GM23338 (cell line): ENCODE results near the gene MBD5. TPM values are rescaled to one million over a fixed set of nuclear protein-coding genes. Genes with fewer than 3 reads are reported as not detected.

Source experiments
- ATAC-seq: fragments of 200-7000 bp; cut with Tn5 transposase; 3 replicates; pipeline ENCODE4 v1.9.1; 2020
- DNase-seq: peaks from one replicate; pipeline ENCODE4 v3.0.0-alpha.2; 2015; ENCODE audit warnings: low spot score
- H2AFZ ChIP-seq: fragments of 200-600 bp; sonication (generic); 2 replicates; pipeline ENCODE4 v1.8.0; 2016; ENCODE audit warnings: antibody characterized with exemption, mild to moderate bottlenecking, moderate library complexity
- H3F3A ChIP-seq: fragments of 200-600 bp; sonication (generic); replicated peaks from 2 replicates; pipeline ENCODE4 v1.8.0; 2017; ENCODE audit warnings: antibody characterized with exemption, mixed run types, low read depth
- H3K27ac ChIP-seq: fragments of 200-600 bp; sonication (generic); 2 replicates; pipeline ENCODE4 v1.6.1; 2016; ENCODE audit warnings: low read depth
- H3K27me3 ChIP-seq: fragments of 200-600 bp; sonication (generic); 2 replicates; pipeline ENCODE4 v1.8.0; 2016; ENCODE audit warnings: mild to moderate bottlenecking, mixed run types, moderate library complexity; ENCODE audit not compliant: insufficient read depth
- H3K36me3 ChIP-seq: fragments of 200-600 bp; sonication (generic); 2 replicates; pipeline ENCODE4 v1.8.0; 2016; ENCODE audit warnings: mild to moderate bottlenecking; ENCODE audit not compliant: insufficient read depth
- H3K4me1 ChIP-seq: fragments of 200-600 bp; sonication (generic); 2 replicates; pipeline ENCODE4 v1.8.0; 2016; ENCODE audit warnings: mild to moderate bottlenecking, moderate library complexity; ENCODE audit not compliant: insufficient read depth
- H3K4me2 ChIP-seq: fragments of 200-600 bp; sonication (generic); 2 replicates; pipeline ENCODE4 v1.7.1; 2017; ENCODE audit warnings: mixed run types
- H3K4me3 ChIP-seq: fragments of 200-600 bp; sonication (generic); 2 replicates; pipeline ENCODE4 v1.6.1; 2016; ENCODE audit warnings: mixed run types
- H3K79me2 ChIP-seq: fragments of 200-600 bp; sonication (generic); replicated peaks from 2 replicates; pipeline ENCODE4 v1.8.0; 2017; ENCODE audit warnings: mild to moderate bottlenecking; ENCODE audit not compliant: insufficient read depth
- H3K9me2 ChIP-seq: fragments of 200-600 bp; sonication (generic); 2 replicates; pipeline ENCODE4 v1.8.0; 2017; ENCODE audit not compliant: insufficient read depth
- H4K20me1 ChIP-seq: fragments of 200-600 bp; sonication (generic); replicated peaks from 2 replicates; pipeline ENCODE4 v1.8.0; 2017; ENCODE audit warnings: mild to moderate bottlenecking; ENCODE audit not compliant: insufficient read depth
- H3K27ac Mint-ChIP-seq: 2 replicates; pipeline ENCODE4 v1.8.0; 2020; ENCODE audit warnings: inconsistent platforms, mild to moderate bottlenecking, moderate library complexity, mixed read lengths
- H3K27me3 Mint-ChIP-seq: 3 replicates; pipeline ENCODE4 v1.8.0; 2022; ENCODE audit warnings: low read depth, mild to moderate bottlenecking, moderate library complexity, mixed read lengths, inconsistent platforms; ENCODE audit not compliant: insufficient read depth, poor library complexity
- H3K36me3 Mint-ChIP-seq: 3 replicates; pipeline ENCODE4 v1.8.0; 2021; ENCODE audit warnings: low read depth, mild to moderate bottlenecking, inconsistent platforms, moderate library complexity, mixed read lengths
- H3K4me1 Mint-ChIP-seq: 3 replicates; pipeline ENCODE4 v1.8.0; 2020; ENCODE audit warnings: mild to moderate bottlenecking, inconsistent platforms, mixed read lengths
- H3K4me3 Mint-ChIP-seq: 3 replicates; pipeline ENCODE4 v1.8.0; 2021; ENCODE audit warnings: moderate library complexity, mild to moderate bottlenecking, inconsistent platforms, mixed read lengths
- H3K9me3 Mint-ChIP-seq: 3 replicates; pipeline ENCODE4 v1.8.0; 2020; ENCODE audit warnings: moderate library complexity, mild to moderate bottlenecking, inconsistent platforms, mixed read lengths
- CREB1 ChIP-seq: fragments of 250-450 bp; sonication (Bioruptor Pico); IDR thresholded peaks from 2 replicates; pipeline ENCODE4 v1.5.0; 2020; ENCODE audit warnings: low read depth, mild to moderate bottlenecking, moderate library complexity
- CTCF ChIP-seq, 2 experiments: fragments of 200-600 bp in 1 of 2; sonication (generic) in 1 of 2; conservative IDR thresholded peaks; 2 replicates each; pipeline versions ENCODE4 v1.5.1 to v1.6.1; 2016 to 2017; ENCODE audit warnings: antibody characterized with exemption in 2 of 2, low read depth in 2 of 2, mild to moderate bottlenecking in 2 of 2, moderate library complexity in 1 of 2
- EZH2 ChIP-seq: fragments of 200-600 bp; sonication (generic); IDR thresholded peaks from one replicate; pipeline ENCODE4 v1.8.0; 2017; ENCODE audit warnings: antibody characterized with exemption, mild to moderate bottlenecking, low read depth; ENCODE audit not compliant: unreplicated experiment
- EZH2phosphoT487 ChIP-seq: fragments of 200-600 bp; sonication (generic); IDR thresholded peaks from one replicate; pipeline ENCODE4 v1.8.1; 2018; ENCODE audit warnings: antibody characterized with exemption; ENCODE audit not compliant: unreplicated experiment
- JUNB ChIP-seq: IDR thresholded peaks from one replicate; pipeline ENCODE4 v1.6.1; 2016; ENCODE audit warnings: antibody characterized with exemption; ENCODE audit not compliant: unreplicated experiment
- NANOG ChIP-seq: IDR thresholded peaks from 2 replicates; pipeline ENCODE4 v1.6.1; 2016; ENCODE audit warnings: antibody characterized with exemption, borderline replicate concordance
- POLR2AphosphoS5 ChIP-seq: IDR thresholded peaks from 2 replicates; pipeline ENCODE4 v1.6.1; 2016; ENCODE audit warnings: antibody characterized with exemption, low read depth
- STAT1 ChIP-seq: IDR thresholded peaks from one replicate; pipeline ENCODE4 v1.6.1; 2016; ENCODE audit warnings: antibody characterized with exemption; ENCODE audit not compliant: unreplicated experiment
- ZNF114 ChIP-seq: fragments of 250-450 bp; sonication (Bioruptor Pico); IDR thresholded peaks from 2 replicates; pipeline ENCODE4 v1.5.0; 2020; ENCODE audit warnings: mild to moderate bottlenecking, moderate library complexity
- ZNF331 ChIP-seq: fragments of 250-450 bp; sonication (Bioruptor Pico); IDR thresholded peaks from 2 replicates; pipeline ENCODE4 v1.5.0; 2020; ENCODE audit warnings: low read depth, mild to moderate bottlenecking, moderate library complexity
- ZNF462 ChIP-seq: fragments of 250-450 bp; sonication (Bioruptor Pico); IDR thresholded peaks from 2 replicates; pipeline ENCODE4 v1.5.0; 2020; ENCODE audit warnings: mild to moderate bottlenecking, moderate library complexity
- polyA plus RNA-seq: library from polyadenylated mRNA; unstranded; fragments of >200 nt; fragmentation: Nextera tagmentation; extraction: Ambion mirVana; gene quantifications from 2 replicates; pipeline ENCODE4 v1.2.1, GENCODE V29; 2016
- total RNA-seq: library from RNA; depleted of rRNA; stranded (reverse); fragments of >200 nt; shearing (Covaris generic); gene quantifications from 2 replicates; pipeline ENCODE4 v1.2.3, GENCODE V29; 2014
- TF ChIP-seq, protein P1 (sequence below): IDR thresholded peaks from 2 replicates; pipeline ENCODE4 v1.6.1; 2016; ENCODE audit warnings: antibody characterized with exemption
- TF ChIP-seq, protein P2 (sequence below): IDR thresholded peaks from one replicate; pipeline ENCODE4 v1.6.1; 2018; ENCODE audit warnings: antibody characterized with exemption; ENCODE audit not compliant: unreplicated experiment

MBD5 gene
- total and polyA plus RNA-seq, 2 experiments from 2014 or later = 16.2 to 23.1 TPM

- no peak overlapping the region for H3K4me2 ChIP-seq
Observed at GRCh38 chr2:148132412-148132811, 111.5 kb downstream of the MBD5 start.

More at GRCh38 chr2:148132412-148132811, 111.5 kb downstream of the MBD5 start:
- Histone ChIP-seq H3K4me1 (peaks cover 9% of the 10 kb centered on the region), H3K4me3 (no peak overlapping the region), H2AFZ (no peak overlapping the region), H3K9me2 (no peaks in the 10 kb centered on the region), H3F3A (no peaks in the 10 kb centered on the region), H3K27me3 (no peaks in the 10 kb centered on the region), H3K79me2 (no peaks in the 10 kb centered on the region), H3K27ac (no peak overlapping the region), H4K20me1 (no peaks in the 10 kb centered on the region), H3K36me3 (no peaks in the 10 kb centered on the region)
- DNase-seq (no peak), ATAC-seq (no peak)
- H3K9me3 Mint-ChIP-seq = no peaks in the 10 kb centered on the region
- H3K4me1 Mint-ChIP-seq = peaks cover 23% of the 10 kb centered on the region
- no peaks in the 10 kb centered on the region for H3K36me3 Mint-ChIP-seq
- H3K27ac Mint-ChIP-seq = no peak overlapping the region
- no peak overlapping the region for H3K4me3 Mint-ChIP-seq
- no peaks in the 10 kb centered on the region for H3K27me3 Mint-ChIP-seq
- no peak for TF ChIP-seq NANOG
- TF ChIP-seq STAT1 = no peak
- no peak for TF ChIP-seq CREB1 (CRISPR knock-in tag)
- TF ChIP-seq ZNF114 = no peak
- TF ChIP-seq POLR2AphosphoS5 = no peak
- no peak for TF ChIP-seq EZH2
- no peak for TF ChIP-seq ZNF462 (CRISPR knock-in tag)
- no peak for TF ChIP-seq ZNF331
- TF ChIP-seq EZH2phosphoT487 = no peak
- TF ChIP-seq, protein P1, sequence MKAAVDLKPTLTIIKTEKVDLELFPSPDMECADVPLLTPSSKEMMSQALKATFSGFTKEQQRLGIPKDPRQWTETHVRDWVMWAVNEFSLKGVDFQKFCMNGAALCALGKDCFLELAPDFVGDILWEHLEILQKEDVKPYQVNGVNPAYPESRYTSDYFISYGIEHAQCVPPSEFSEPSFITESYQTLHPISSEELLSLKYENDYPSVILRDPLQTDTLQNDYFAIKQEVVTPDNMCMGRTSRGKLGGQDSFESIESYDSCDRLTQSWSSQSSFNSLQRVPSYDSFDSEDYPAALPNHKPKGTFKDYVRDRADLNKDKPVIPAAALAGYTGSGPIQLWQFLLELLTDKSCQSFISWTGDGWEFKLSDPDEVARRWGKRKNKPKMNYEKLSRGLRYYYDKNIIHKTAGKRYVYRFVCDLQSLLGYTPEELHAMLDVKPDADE = no peak
- TF ChIP-seq, protein P2, sequence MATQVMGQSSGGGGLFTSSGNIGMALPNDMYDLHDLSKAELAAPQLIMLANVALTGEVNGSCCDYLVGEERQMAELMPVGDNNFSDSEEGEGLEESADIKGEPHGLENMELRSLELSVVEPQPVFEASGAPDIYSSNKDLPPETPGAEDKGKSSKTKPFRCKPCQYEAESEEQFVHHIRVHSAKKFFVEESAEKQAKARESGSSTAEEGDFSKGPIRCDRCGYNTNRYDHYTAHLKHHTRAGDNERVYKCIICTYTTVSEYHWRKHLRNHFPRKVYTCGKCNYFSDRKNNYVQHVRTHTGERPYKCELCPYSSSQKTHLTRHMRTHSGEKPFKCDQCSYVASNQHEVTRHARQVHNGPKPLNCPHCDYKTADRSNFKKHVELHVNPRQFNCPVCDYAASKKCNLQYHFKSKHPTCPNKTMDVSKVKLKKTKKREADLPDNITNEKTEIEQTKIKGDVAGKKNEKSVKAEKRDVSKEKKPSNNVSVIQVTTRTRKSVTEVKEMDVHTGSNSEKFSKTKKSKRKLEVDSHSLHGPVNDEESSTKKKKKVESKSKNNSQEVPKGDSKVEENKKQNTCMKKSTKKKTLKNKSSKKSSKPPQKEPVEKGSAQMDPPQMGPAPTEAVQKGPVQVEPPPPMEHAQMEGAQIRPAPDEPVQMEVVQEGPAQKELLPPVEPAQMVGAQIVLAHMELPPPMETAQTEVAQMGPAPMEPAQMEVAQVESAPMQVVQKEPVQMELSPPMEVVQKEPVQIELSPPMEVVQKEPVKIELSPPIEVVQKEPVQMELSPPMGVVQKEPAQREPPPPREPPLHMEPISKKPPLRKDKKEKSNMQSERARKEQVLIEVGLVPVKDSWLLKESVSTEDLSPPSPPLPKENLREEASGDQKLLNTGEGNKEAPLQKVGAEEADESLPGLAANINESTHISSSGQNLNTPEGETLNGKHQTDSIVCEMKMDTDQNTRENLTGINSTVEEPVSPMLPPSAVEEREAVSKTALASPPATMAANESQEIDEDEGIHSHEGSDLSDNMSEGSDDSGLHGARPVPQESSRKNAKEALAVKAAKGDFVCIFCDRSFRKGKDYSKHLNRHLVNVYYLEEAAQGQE = no peak
- TF ChIP-seq JUNB = no peak
- no peak for TF ChIP-seq CTCF (conservative IDR thresholded peaks at IDR 0.05; ENCODE audit: low read depth in 2 of 2)
